NOMO-1 treated with dmso at 0.1 percent for 144 hours (cell line): ENCODE measurements around the gene RNF183.
"Not testable (repeated sequence)": the region's sequence is repeated elsewhere in the genome, so short reads cannot be mapped to it uniquely, and the experiment has no call there.

Source experiments
- DNase-seq: peaks from one replicate; lab custom pipeline; 2025; ENCODE audit not compliant: unreplicated experiment; lab: John Stamatoyannopoulos, UW

The RNF183 gene

GRCh38 chr9:113317777-113318176, 14.6 kb upstream of the RNF183 start:
- no peak for DNase-seq

GRCh38 chr9:113316030-113316429, 12.9 kb upstream of the RNF183 start:
- no peak for DNase-seq

- DNase-seq: no peak
These were observed 12.1 kb upstream of the RNF183 start for GRCh38 chr9:113315231-113315630.

- no peak for DNase-seq
These were observed 10.1 kb upstream of the RNF183 start for GRCh38 chr9:113313261-113313660.

GRCh38 chr9:113311961-113312360, 8.8 kb upstream of the RNF183 start:
- no peak for DNase-seq

GRCh38 chr9:113310538-113310937, 7.4 kb upstream of the RNF183 start:
- DNase-seq: no peak

- no peak for DNase-seq
These were observed 6.1 kb upstream of the RNF183 start for GRCh38 chr9:113309204-113309813.

GRCh38 chr9:113307396-113307975, 4.3 kb upstream of the RNF183 start:
- DNase-seq: no peak

GRCh38 chr9:113306566-113306965, 3.4 kb upstream of the RNF183 start:
- no peak for DNase-seq

- no peak for DNase-seq
These were observed 1.6 kb downstream of the RNF183 start for GRCh38 chr9:113301548-113301947.

GRCh38 chr9:113299800-113300292, 3.3 kb downstream of the RNF183 start:
- peak; percentile 20 for DNase-seq

GRCh38 chr9:113298924-113299770, 4.0 kb downstream of the RNF183 start:
- no peak for DNase-seq

- no peak for DNase-seq
These were observed 4.9 kb downstream of the RNF183 start for GRCh38 chr9:113298311-113298710.

GRCh38 chr9:113296796-113297558, 6.2 kb downstream of the RNF183 start:
- DNase-seq: no peak

GRCh38 chr9:113296247-113296646, 6.9 kb downstream of the RNF183 start:
- DNase-seq: not testable (repeated sequence)

- no peak for DNase-seq
These were observed 9.8 kb downstream of the RNF183 start for GRCh38 chr9:113293285-113293878.

GRCh38 chr9:113290052-113290607, 13.0 kb downstream of the RNF183 start:
- no peak for DNase-seq

- no peak for DNase-seq
These were observed 14.1 kb downstream of the RNF183 start for GRCh38 chr9:113289091-113289490.

- no peak for DNase-seq
These were observed 21.8 kb downstream of the RNF183 start for GRCh38 chr9:113281356-113281755.

- DNase-seq: no peak
These were observed 24.3 kb downstream of the RNF183 start for GRCh38 chr9:113278840-113279239.
